ENCODE results near the gene SPAG7.

DNA sequence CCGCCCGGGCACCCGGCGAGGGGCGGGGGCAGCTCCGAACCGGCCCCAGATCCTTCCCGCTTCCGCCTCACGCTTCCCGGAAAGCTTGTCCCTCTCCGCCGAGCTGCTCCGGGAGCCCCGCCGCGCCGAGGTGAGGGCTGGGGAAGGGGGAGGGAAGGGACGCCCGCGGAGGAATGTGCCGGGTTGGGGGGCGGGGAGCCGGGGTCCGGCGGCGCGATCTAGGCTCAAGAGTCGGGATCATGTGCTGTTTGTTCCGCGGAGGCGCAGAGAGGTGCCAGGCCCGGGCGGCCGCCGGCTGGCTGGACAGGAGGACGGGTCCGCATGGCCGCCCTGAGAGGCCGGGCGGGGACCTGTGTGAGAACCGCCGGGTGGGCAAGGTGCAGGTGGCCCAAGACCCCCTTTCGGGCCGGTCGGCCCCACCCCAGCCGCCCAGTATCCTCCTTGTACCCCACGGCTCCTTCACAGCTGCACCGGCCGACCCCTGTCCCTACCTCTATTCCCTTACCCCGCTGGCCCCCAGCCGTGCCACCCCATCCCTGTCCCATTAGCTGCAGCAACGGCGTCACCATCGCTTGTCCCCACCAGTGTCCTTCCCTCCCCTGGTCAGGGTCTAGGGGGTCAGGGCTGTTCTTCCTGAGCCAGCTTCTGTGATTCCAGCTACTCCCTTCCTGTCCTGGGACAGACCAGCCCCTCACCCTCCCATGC, 30.6 kb upstream of the SPAG7 start:
- TF ChIP-seq, protein P1, sequence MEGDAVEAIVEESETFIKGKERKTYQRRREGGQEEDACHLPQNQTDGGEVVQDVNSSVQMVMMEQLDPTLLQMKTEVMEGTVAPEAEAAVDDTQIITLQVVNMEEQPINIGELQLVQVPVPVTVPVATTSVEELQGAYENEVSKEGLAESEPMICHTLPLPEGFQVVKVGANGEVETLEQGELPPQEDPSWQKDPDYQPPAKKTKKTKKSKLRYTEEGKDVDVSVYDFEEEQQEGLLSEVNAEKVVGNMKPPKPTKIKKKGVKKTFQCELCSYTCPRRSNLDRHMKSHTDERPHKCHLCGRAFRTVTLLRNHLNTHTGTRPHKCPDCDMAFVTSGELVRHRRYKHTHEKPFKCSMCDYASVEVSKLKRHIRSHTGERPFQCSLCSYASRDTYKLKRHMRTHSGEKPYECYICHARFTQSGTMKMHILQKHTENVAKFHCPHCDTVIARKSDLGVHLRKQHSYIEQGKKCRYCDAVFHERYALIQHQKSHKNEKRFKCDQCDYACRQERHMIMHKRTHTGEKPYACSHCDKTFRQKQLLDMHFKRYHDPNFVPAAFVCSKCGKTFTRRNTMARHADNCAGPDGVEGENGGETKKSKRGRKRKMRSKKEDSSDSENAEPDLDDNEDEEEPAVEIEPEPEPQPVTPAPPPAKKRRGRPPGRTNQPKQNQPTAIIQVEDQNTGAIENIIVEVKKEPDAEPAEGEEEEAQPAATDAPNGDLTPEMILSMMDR (IDR thresholded peaks at IDR 0.05; ENCODE audit: poor library complexity): no peak
- no peak for TF ChIP-seq EZH2 (IDR thresholded peaks at IDR 0.05; ENCODE audit: borderline replicate concordance)
